ENCODE data around the gene NFATC1. TPM values are rescaled to one million over a fixed set of nuclear protein-coding genes. Genes with fewer than 3 reads are reported as not detected.

NFATC1 gene
- polyA plus RNA-seq, 1 donor from 2014 or later: 0.37 TPM

DNA sequence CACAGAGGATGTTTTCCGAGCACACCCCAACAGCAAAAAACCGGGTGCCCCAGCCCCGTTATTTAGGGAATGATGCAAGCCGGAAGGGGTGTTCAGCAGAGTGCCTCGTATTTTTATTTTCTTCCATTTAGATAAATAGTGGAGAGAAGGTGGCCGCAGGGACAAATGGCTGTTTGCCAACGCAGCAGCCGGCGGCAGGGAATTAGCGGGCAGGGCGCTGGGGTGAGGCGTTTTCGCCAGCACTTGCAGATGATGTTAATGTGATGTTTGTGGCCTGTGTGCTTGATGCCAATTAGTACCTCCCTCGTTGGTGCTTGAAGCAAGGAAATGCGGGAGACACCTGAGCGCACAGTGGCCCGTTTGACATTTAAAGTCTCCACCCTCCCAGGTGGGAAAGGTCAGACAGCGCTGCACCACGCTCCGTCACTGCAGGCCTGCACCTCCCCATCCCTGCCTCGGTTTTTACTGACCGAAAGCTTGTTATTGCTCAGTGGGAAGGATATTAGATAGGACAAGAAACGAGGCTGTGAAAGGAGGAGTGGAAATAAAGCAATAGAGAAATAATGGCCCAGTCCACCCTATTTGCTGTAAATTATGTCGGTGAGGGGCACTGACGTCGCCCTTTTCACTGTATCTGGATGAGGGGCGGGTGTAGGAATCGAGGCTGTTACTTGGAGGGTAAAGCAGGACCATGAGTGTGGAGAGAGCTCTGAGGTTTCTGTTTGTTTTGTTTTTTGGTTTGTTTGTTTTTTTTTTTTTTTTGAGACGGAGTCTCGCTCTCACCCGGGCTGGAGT lies 39.1 kb downstream of the NFATC1 start:
- H3K9me2 ChIP-seq (ENCODE audit: insufficient read depth, low read length): no peaks in the 10 kb centered on the region
- no peak overlapping the region for H3K4me2 ChIP-seq (ENCODE audit: low read length)
- TF ChIP-seq MXI1 (conservative IDR thresholded peaks at IDR 0.05; ENCODE audit: poor library complexity, severe bottlenecking) (no peak), POLR2AphosphoS5 (IDR thresholded peaks at IDR 0.05) (no peak), TAF1 (IDR thresholded peaks at IDR 0.05; ENCODE audit: low read depth) (no peak)
- no peak overlapping the region for H3K9ac ChIP-seq (ENCODE audit: low read length)
- no peak overlapping the region for H3K27ac ChIP-seq (ENCODE audit: low read length)
- H4K20me1 ChIP-seq (ENCODE audit: insufficient read depth): no peaks in the 10 kb centered on the region
- H3K9me3 ChIP-seq (ENCODE audit: low read length): no peaks in the 10 kb centered on the region
- H3K27me3 ChIP-seq (ENCODE audit: insufficient read depth, low read depth, low read length): no peaks in the 10 kb centered on the region
- H3K79me2 ChIP-seq (replicated peaks; ENCODE audit: insufficient read depth, low read length): no peaks in the 10 kb centered on the region
- no peaks in the 10 kb centered on the region for H3F3A ChIP-seq (ENCODE audit: insufficient read depth, low read length, poor library complexity, severe bottlenecking)
- H2AFZ ChIP-seq (ENCODE audit: low read depth, low read length): no peak overlapping the region
- H3K4me3 ChIP-seq (ENCODE audit: low read length): no peak overlapping the region
- H3K36me3 ChIP-seq (ENCODE audit: insufficient read depth, low read length): no peaks in the 10 kb centered on the region

DNA sequence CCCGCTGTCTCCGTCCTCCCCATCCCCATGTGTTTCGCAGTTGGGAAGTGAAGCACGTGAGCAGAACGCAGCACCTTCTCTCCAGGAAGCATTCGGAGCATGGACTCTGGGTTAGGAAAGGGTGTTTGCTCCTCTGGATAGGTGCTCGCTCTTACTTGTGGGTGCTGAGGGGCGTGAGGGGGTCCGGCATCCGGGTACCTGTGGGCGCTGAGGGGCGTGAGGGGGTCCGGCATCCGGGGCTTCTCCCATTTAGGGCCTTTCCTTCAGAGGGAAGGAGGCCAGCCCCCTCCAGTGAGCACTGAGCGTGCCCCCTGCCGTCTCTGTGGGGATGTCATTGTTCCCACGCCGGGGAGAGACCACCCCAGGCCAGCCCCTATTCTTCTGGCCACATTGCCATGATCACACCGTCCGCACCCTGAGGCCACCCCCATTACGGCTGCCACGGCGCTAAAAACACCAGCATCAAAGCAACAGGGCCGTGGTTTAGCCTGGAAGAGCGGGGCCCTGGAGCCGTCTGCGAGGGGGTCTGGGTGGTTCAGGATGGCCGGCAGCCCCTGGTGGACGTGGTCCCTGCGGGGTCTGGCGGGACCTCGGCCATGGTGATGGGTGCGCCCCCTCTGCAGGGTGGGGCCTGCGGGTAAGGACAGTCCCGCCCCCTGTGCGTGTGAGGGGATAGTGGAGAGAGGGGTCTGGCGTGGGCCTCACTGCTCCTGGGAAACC lies 41.0 kb downstream of the NFATC1 start:
- H3K27me3 ChIP-seq (ENCODE audit: insufficient read depth, low read depth, low read length): no peaks in the 10 kb centered on the region
- no peaks in the 10 kb centered on the region for H4K20me1 ChIP-seq (ENCODE audit: insufficient read depth)
- H3F3A ChIP-seq (ENCODE audit: insufficient read depth, low read length, poor library complexity, severe bottlenecking): no peaks in the 10 kb centered on the region
- TF ChIP-seq SMC3 (conservative IDR thresholded peaks at IDR 0.05; ENCODE audit: poor library complexity): no peak
- TF ChIP-seq, protein P1, sequence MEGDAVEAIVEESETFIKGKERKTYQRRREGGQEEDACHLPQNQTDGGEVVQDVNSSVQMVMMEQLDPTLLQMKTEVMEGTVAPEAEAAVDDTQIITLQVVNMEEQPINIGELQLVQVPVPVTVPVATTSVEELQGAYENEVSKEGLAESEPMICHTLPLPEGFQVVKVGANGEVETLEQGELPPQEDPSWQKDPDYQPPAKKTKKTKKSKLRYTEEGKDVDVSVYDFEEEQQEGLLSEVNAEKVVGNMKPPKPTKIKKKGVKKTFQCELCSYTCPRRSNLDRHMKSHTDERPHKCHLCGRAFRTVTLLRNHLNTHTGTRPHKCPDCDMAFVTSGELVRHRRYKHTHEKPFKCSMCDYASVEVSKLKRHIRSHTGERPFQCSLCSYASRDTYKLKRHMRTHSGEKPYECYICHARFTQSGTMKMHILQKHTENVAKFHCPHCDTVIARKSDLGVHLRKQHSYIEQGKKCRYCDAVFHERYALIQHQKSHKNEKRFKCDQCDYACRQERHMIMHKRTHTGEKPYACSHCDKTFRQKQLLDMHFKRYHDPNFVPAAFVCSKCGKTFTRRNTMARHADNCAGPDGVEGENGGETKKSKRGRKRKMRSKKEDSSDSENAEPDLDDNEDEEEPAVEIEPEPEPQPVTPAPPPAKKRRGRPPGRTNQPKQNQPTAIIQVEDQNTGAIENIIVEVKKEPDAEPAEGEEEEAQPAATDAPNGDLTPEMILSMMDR (IDR thresholded peaks at IDR 0.05; ENCODE audit: poor library complexity, severe bottlenecking): no peak
- no peak for TF ChIP-seq MXI1 (conservative IDR thresholded peaks at IDR 0.05; ENCODE audit: poor library complexity, severe bottlenecking)
- TF ChIP-seq EP300 (conservative IDR thresholded peaks at IDR 0.05; ENCODE audit: poor library complexity, severe bottlenecking): no peak
- no peak for TF ChIP-seq EZH2 (IDR thresholded peaks at IDR 0.05; ENCODE audit: borderline replicate concordance, insufficient read depth, low read length, poor library complexity, severe bottlenecking)
- TF ChIP-seq POLR2AphosphoS5 (IDR thresholded peaks at IDR 0.05): no peak
- TF ChIP-seq, protein P2, sequence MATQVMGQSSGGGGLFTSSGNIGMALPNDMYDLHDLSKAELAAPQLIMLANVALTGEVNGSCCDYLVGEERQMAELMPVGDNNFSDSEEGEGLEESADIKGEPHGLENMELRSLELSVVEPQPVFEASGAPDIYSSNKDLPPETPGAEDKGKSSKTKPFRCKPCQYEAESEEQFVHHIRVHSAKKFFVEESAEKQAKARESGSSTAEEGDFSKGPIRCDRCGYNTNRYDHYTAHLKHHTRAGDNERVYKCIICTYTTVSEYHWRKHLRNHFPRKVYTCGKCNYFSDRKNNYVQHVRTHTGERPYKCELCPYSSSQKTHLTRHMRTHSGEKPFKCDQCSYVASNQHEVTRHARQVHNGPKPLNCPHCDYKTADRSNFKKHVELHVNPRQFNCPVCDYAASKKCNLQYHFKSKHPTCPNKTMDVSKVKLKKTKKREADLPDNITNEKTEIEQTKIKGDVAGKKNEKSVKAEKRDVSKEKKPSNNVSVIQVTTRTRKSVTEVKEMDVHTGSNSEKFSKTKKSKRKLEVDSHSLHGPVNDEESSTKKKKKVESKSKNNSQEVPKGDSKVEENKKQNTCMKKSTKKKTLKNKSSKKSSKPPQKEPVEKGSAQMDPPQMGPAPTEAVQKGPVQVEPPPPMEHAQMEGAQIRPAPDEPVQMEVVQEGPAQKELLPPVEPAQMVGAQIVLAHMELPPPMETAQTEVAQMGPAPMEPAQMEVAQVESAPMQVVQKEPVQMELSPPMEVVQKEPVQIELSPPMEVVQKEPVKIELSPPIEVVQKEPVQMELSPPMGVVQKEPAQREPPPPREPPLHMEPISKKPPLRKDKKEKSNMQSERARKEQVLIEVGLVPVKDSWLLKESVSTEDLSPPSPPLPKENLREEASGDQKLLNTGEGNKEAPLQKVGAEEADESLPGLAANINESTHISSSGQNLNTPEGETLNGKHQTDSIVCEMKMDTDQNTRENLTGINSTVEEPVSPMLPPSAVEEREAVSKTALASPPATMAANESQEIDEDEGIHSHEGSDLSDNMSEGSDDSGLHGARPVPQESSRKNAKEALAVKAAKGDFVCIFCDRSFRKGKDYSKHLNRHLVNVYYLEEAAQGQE (IDR thresholded peaks at IDR 0.05; ENCODE audit: borderline replicate concordance): no peak
- no peak for TF ChIP-seq RAD21 (conservative IDR thresholded peaks at IDR 0.05)
- TF ChIP-seq TAF1 (IDR thresholded peaks at IDR 0.05; ENCODE audit: low read depth): no peak
- no peak overlapping the region for H3K27ac ChIP-seq (ENCODE audit: low read length)
- no peaks in the 10 kb centered on the region for H3K36me3 ChIP-seq (ENCODE audit: insufficient read depth, low read length)
- no peak overlapping the region for H3K4me3 ChIP-seq (ENCODE audit: low read length)
- no peaks in the 10 kb centered on the region for H3K9me3 ChIP-seq (ENCODE audit: low read length)
- no peak overlapping the region for H3K4me2 ChIP-seq (ENCODE audit: low read length)
- no peaks in the 10 kb centered on the region for H3K9me2 ChIP-seq (ENCODE audit: insufficient read depth, low read length)
- no peak overlapping the region for H2AFZ ChIP-seq (ENCODE audit: low read depth, low read length)
- H3K9ac ChIP-seq (ENCODE audit: low read length): no peak overlapping the region
- no peaks in the 10 kb centered on the region for H3K79me2 ChIP-seq (replicated peaks; ENCODE audit: insufficient read depth, low read length)
